PC-9 (cell line): Measurements from ENCODE around the gene EPSTI1. TPM values are rescaled to one million over a fixed set of nuclear protein-coding genes. Genes with fewer than 3 reads are reported as not detected.

Experiments
- BruUV-seq: library from RNA; stranded (reverse); fragments of 400-500 nt; replicated peaks from 2 replicates; lab custom pipeline; 2021; lab: Mats Ljungman, UMichigan
- CTCF ChIA-PET: fragments of 300-600 bp; sonication (Branson Sonifier 250); formaldehyde crosslinking; loops from one replicate; lab custom pipeline; 2022; ENCODE audit warnings: antibody characterized with exemption; lab: Charles Lee
- POLR2A ChIA-PET: fragments of 300-600 bp; sonication (Branson Sonifier 250); formaldehyde crosslinking; loops from one replicate; lab custom pipeline; 2022; ENCODE audit warnings: antibody characterized with exemption; ENCODE audit not compliant: unreplicated experiment; lab: Charles Lee
- DNase-seq, 2 experiments: peaks; one replicate each; pipeline versions ENCODE4 v3.0.0 to v3.0.0-alpha.2; 2015 to 2022; ENCODE audit warnings: mixed read lengths in 1 of 2
- H2AFZ ChIP-seq: fragments of 200-600 bp; sonication (generic); 2 replicates; pipeline ENCODE4 v1.8.1; 2017; ENCODE audit warnings: antibody characterized with exemption
- H3F3A ChIP-seq: fragments of 200-600 bp; sonication (generic); 2 replicates; pipeline ENCODE4 v1.8.1; 2017; ENCODE audit warnings: antibody characterized with exemption, mild to moderate bottlenecking, low read depth; ENCODE audit not compliant: insufficient read depth
- H3K27ac ChIP-seq: fragments of 200-600 bp; sonication (generic); 2 replicates; pipeline ENCODE4 v1.6.1; 2016; ENCODE audit warnings: mixed run types
- H3K27me3 ChIP-seq: fragments of 200-600 bp; sonication (generic); 2 replicates; pipeline ENCODE4 v1.6.1; 2016; ENCODE audit warnings: low read depth, mixed run types; ENCODE audit not compliant: insufficient read depth
- H3K36me3 ChIP-seq: fragments of 200-600 bp; sonication (generic); 2 replicates; pipeline ENCODE4 v1.6.1; 2016; ENCODE audit warnings: low read depth, mixed run types
- H3K4me1 ChIP-seq: fragments of 200-600 bp; sonication (generic); replicated peaks from 2 replicates; pipeline ENCODE4 v1.6.1; 2016; ENCODE audit warnings: mixed run types; ENCODE audit not compliant: insufficient read depth
- H3K4me2 ChIP-seq: fragments of 200-600 bp; sonication (generic); 2 replicates; pipeline ENCODE4 v1.6.1; 2017; ENCODE audit warnings: mixed run types
- H3K4me3 ChIP-seq: fragments of 200-600 bp; sonication (generic); 2 replicates; pipeline ENCODE4 v1.6.1; 2016; ENCODE audit warnings: mixed run types
- H3K79me2 ChIP-seq: fragments of 200-600 bp; sonication (generic); 2 replicates; pipeline ENCODE4 v1.6.1; 2017; ENCODE audit warnings: low read depth, mixed run types
- H3K9me2 ChIP-seq: fragments of 200-600 bp; sonication (generic); 2 replicates; pipeline ENCODE4 v1.8.1; 2017; ENCODE audit warnings: mild to moderate bottlenecking; ENCODE audit not compliant: insufficient read depth
- H3K9me3 ChIP-seq: fragments of 200-600 bp; sonication (generic); 2 replicates; pipeline ENCODE4 v1.8.1; 2016; ENCODE audit warnings: low read depth; ENCODE audit not compliant: insufficient read depth
- H4K20me1 ChIP-seq: fragments of 200-600 bp; sonication (generic); 2 replicates; pipeline ENCODE4 v1.8.1; 2017; ENCODE audit not compliant: insufficient read depth
- CTCF ChIP-seq: fragments of 200-600 bp; sonication (generic); conservative IDR thresholded peaks from 2 replicates; pipeline ENCODE4 v1.6.1; 2017; ENCODE audit warnings: mixed run types, antibody characterized with exemption, mild to moderate bottlenecking, moderate library complexity
- EZH2 ChIP-seq: fragments of 200-600 bp; sonication (generic); IDR thresholded peaks from 2 replicates; pipeline ENCODE4 v1.8.0; 2017; ENCODE audit warnings: antibody characterized with exemption, low read depth
- intact Hi-C: fragments of 100-400 bp; cut with micrococcal nuclease; formaldehyde crosslinking; loops from one replicate; pipeline ENCODE4 v1.10.0; 2022; ENCODE audit not compliant: unreplicated experiment
- total RNA-seq: library from RNA; stranded (reverse); gene quantifications from 2 replicates; pipeline ENCODE4 v1.2.3, GENCODE V29; 2021

EPSTI1 gene
- total RNA-seq, 1 experiment from 2014 or later = 3.4 TPM

GRCh38 chr13:42984691-42985090 lies 7.3 kb downstream of the EPSTI1 start:
- no peak for DNase-seq
- Histone ChIP-seq H3K4me2 (no peak overlapping the region), H3F3A (0 out of 2 replicates have a peak, but pooled peaks cover 4% of the 10 kb centered on the region), H3K27ac (no peak overlapping the region), H3K9me3 (peaks cover 8% of the 10 kb centered on the region; the same call in 1 of the 2 replicates), H3K4me3 (no peak overlapping the region), H3K4me1 (peaks cover 34% of the 10 kb centered on the region), H3K36me3 (no peaks in the 10 kb centered on the region), H4K20me1 (no peaks in the 10 kb centered on the region), H3K27me3 (no peaks in the 10 kb centered on the region), H3K79me2 (no peaks in the 10 kb centered on the region), H2AFZ (no peak overlapping the region), H3K9me2 (no peaks in the 10 kb centered on the region)
- POLR2A ChIA-PET = no interaction called here
- intact Hi-C loops = no loop called here
- CTCF ChIA-PET = no interaction called here
- no TSS peak for BruUV-seq
- TF ChIP-seq EZH2 (no peak), CTCF (no peak)

- H3K36me3 ChIP-seq = no peaks in the 10 kb centered on the region
- no peak for TF ChIP-seq CTCF
- TF ChIP-seq EZH2 = no peak
- H2AFZ ChIP-seq = no peak overlapping the region
- no peaks in the 10 kb centered on the region for H3K9me2 ChIP-seq
- H4K20me1 ChIP-seq = no peaks in the 10 kb centered on the region
- H3F3A ChIP-seq = 0 out of 2 replicates have a peak, but pooled peaks cover 4% of the 10 kb centered on the region
- intact Hi-C loops = no loop called here
- no TSS peak for BruUV-seq
- no peak overlapping the region for H3K27ac ChIP-seq
- H3K4me2 ChIP-seq = no peak overlapping the region
- no peak overlapping the region for H3K4me3 ChIP-seq
- H3K79me2 ChIP-seq = no peaks in the 10 kb centered on the region
- H3K4me1 ChIP-seq = peaks cover 34% of the 10 kb centered on the region
- CTCF ChIA-PET = no interaction called here
- H3K9me3 ChIP-seq = peaks cover 9% of the 10 kb centered on the region; the same call in 1 of the 2 replicates
- no peaks in the 10 kb centered on the region for H3K27me3 ChIP-seq
- POLR2A ChIA-PET = no interaction called here
- DNase-seq = no peak
These were observed 8.0 kb downstream of the EPSTI1 start for GRCh38 chr13:42984026-42984425.

- no peak for TF ChIP-seq CTCF
- Histone ChIP-seq H3K27ac (peak overlapping the region; percentile 49), H4K20me1 (no peaks in the 10 kb centered on the region), H3K4me2 (peak overlapping the region; percentile 47), H3F3A (0 out of 2 replicates have a peak, but pooled peaks cover 4% of the 10 kb centered on the region), H3K9me3 (peaks cover 9% of the 10 kb centered on the region; the same call in 1 of the 2 replicates), H2AFZ (no peak overlapping the region), H3K4me3 (no peak overlapping the region), H3K79me2 (no peaks in the 10 kb centered on the region), H3K36me3 (no peaks in the 10 kb centered on the region), H3K9me2 (no peaks in the 10 kb centered on the region), H3K27me3 (no peaks in the 10 kb centered on the region), H3K4me1 (peaks cover 34% of the 10 kb centered on the region)
- peak; percentile 59 to 74 for DNase-seq
- ChIA-PET CTCF (no interaction called here), POLR2A (no interaction called here)
- BruUV-seq = no TSS peak
- intact Hi-C loops = no loop called here
These were observed 10.2 kb downstream of the EPSTI1 start for GRCh38 chr13:42981853-42982252.
